Posterior vena cava (tissue), 2 donors: ENCODE measurements around the gene CLEC4M. TPM values are rescaled to one million over a fixed set of nuclear protein-coding genes. Genes with fewer than 3 reads are reported as not detected.

Experiments used
- DNase-seq: peaks from one replicate; pipeline ENCODE4 v3.0.0-alpha.2; 2020; ENCODE audit warnings: low spot score
- intact Hi-C, 2 donors: fragments of 100-400 bp; cut with DNase I; formaldehyde crosslinking; loops; one replicate each; pipeline versions ENCODE4 v1.14.1 to v1.14.2; 2022 to 2023
- long read RNA-seq, 2 donors: library from polyadenylated mRNA; unstranded; transcript quantifications; one replicate each; pipeline ENCODE4 v2.0.0, GENCODE V29; 2020 to 2021
- total RNA-seq, 2 donors: library from RNA; stranded (reverse); fragmentation: NEBNext Ultra II Directional; extraction: Animal tissue kit (Norgen Biotek cat#: 25700); gene quantifications; one replicate each; pipeline ENCODE4 v1.2.1, GENCODE V29; 2021
- donor health status: DM: yes; HTN: yes; CAD: no.
- donor health status: DM: yes; HTN: yes; CAD: no.

Gene CLEC4M, protein sequence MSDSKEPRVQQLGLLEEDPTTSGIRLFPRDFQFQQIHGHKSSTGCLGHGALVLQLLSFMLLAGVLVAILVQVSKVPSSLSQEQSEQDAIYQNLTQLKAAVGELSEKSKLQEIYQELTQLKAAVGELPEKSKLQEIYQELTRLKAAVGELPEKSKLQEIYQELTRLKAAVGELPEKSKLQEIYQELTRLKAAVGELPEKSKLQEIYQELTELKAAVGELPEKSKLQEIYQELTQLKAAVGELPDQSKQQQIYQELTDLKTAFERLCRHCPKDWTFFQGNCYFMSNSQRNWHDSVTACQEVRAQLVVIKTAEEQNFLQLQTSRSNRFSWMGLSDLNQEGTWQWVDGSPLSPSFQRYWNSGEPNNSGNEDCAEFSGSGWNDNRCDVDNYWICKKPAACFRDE
- total RNA-seq: under 1 TPM in 1 of 2 donors, not detected in 1; 0.38 TPM
- long read RNA-seq, donor 1: 0 reads
- long read RNA-seq, donor 2, partial matches to known transcripts: 0 of 1 reads
- long read RNA-seq, donor 2, other reads (novel, unspliced or antisense): 0 of 1 reads

DNA sequence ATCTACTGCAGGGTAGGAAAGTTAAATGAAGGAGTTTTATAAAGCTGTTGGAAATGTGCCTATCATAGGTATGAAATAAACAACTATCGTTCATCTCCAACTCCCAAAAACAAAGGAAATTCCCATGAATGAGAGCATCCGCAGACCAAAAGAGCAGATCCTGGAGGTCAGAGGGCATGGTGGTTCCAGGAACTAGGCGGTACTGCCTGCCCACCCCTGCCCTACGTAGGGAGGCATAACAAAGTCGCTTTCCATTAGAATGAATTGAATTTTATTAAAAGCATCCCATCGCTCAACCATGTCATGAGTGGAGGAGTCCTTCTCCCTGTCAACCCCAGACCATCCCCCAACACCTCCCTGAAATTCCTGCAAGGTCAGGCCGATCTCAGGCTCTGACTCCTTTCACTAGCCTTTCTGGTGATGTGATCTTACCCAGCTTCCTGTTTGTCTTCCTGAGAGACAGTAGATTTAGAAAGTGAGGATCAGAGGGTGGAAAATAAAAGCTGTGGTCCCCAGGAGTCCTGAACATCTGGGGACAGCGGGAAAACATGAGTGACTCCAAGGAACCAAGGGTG, at the start of gene CLEC4M:
TSS of gene CLEC4M (plus strand) at position 525 of the 575 bp plus-strand sequence. CDS start at position 549, 24 bp downstream.
- intact Hi-C loops: no loop called here
- DNase-seq: no peak

DNA sequence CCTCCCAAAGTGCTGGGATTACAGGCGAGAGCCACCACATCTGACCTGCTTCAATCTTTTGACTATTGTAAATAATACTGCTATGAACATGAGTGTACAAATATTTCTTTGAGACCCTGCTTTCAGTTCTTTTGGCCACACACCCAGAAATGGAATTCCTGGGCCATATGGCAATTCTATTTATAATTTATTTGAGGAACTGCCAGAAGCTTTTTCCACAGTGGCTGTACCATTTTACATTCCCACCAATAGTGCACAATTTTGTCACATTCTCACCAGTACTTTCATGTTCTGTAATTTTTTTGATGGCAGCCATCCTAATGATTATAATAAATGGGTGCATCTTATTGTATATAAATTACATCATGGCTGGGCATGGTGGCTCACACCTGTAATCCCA, 47.4 kb upstream of the CLEC4M start:
- no peak for DNase-seq
- intact Hi-C loops: no loop called here

DNA sequence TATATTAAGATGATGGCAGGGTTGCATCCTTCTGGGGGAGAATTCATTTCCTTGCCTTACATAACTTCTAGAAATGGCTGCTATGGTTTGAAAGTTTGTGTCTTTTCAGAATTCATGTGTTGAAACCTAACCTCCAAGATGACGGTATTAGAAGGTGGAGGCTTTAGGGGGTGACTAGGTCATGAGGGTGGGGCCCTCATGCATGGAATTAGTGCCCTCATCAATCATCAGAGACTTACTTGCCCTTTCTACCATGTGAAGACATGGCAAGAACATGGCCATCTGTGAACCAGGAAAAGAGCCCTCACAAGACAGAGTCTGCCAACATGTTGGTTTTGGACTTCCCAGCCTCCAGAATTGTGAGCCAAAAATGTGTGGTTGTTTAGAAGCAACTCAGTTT, 46.3 kb upstream of the CLEC4M start:
- intact Hi-C loops: no loop called here

DNA sequence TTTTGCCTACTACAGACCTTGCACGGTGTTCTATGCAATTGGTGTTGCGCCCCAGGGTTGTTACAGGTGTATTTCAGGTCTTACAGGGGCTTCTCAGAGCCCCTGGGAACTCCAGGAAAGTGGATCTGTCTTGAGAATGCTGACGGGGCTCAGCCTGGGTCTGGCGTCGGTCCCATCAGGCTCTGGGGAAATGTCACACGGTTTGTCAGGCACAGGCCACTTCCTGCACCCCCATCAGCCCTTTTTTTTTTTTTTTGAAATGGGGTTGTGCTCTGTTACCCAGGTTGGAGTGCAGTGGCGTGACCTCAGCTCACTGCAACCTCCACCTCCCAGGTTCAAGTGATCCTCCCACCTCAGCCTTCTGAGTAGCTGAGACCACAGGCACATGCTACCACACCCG, 44.4 kb upstream of the CLEC4M start:
- DNase-seq: no peak
- intact Hi-C loops: no loop called here

More for the DNA sequence above, 46.3 kb upstream of the CLEC4M start:
- no peak for DNase-seq

DNA sequence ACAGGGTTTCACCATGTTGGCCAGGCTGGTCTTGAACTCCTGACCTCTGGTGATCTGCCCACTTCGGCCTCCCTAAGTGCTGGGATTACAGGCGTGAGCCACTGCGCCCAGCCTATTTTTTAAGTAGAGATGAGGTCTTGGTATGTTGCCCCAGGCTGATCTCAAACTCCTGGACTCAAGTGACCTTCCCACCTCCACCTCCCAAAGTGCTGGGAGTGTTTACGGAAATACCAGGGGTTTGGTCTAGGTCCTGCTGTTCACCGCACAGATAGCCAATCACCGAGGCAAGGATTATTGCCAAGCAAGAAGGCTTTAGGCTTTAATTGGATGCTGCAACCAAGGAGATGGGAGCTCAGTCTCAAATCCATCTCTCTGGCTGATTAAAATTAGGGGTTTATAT, 42.7 kb upstream of the CLEC4M start:
- DNase-seq: no peak
- intact Hi-C loops: no loop called here

DNA sequence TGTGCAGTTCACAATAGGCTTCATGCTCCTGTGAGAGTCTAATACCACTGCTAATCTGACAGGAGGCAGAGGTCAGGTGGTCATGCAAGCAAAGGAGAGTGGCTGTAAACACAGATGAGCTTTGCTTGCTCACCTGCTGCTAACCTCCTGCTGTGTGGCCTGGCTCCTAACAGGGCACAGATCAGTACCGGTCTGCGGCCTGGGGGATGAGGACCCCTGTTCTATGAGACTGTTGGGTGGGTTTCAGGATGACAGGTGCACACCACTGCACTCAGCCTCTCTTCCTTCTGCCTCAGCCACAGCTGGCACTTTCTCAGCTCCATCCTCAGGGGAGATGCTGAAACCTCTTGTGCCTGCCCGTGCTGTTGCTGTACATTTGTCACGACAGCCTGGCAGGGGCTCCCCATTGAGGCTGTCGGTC, 40.8 kb upstream of the CLEC4M start:
- DNase-seq: no peak
- intact Hi-C loops: no loop called here

DNA sequence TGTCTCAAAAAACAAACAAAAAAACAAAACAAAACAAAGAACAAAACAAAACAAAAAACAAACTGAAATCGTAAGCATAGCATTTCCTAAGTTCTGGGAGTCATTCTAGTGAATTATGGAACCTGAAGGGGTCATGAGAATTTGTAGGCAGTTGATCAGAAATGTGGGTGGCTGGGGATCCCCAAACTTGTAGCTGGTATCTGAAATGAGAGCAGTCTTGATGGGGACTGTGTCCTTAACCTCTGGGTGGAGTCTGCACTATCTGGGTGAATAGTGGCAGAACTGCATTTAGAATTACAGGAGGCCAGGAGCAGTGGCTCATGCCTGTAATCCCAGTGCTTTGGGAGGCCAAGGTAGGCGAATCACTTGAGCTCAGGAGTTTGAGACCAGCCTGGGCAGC, 37.3 kb upstream of the CLEC4M start:
- intact Hi-C loops: no loop called here
- DNase-seq: no peak

DNA sequence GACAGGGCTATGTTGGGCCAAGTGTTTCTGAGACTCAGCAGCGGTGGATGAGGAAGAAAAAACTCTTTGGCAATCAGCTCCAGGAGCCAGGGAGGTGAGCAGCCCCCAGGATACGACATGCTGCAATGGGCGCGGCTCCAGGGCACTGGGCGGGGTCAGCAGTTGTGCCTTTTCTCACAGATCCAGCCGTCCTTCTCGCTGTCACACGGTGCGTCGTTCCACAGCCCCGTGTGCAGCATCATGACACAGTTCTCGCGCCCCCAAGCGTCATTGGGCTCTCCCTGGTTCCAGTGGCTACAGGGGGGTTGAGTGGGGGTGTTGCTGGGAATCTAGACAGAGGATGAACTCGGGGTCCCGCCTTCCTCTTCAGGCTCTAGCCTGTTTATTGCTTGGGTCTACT, 33.8 kb upstream of the CLEC4M start:
- intact Hi-C loops: no loop called here
- no peak for DNase-seq

DNA sequence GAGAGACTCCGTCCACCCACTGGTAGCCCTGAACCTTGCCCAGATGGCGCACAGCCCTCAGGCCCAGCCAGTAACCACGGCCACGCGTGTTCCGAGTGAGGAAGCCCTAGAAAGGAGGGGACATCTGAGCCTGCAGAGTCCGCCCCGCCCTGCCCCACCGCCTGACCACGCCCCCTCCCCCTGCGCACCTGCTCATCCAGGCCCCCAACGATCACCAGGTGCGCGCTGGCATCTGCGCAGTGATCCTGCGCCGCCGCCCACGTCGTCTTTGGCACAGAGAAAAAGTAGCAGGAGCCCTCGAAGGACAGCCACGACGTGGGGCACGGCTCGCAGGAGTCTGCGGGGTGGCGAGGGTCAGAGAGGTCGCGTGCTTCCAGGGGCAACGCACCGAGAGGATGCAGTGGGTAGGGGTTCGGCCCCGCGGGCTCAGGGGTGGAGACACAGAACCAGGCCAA, 33.2 kb upstream of the CLEC4M start:
- intact Hi-C loops: no loop called here
- DNase-seq: no peak

DNA sequence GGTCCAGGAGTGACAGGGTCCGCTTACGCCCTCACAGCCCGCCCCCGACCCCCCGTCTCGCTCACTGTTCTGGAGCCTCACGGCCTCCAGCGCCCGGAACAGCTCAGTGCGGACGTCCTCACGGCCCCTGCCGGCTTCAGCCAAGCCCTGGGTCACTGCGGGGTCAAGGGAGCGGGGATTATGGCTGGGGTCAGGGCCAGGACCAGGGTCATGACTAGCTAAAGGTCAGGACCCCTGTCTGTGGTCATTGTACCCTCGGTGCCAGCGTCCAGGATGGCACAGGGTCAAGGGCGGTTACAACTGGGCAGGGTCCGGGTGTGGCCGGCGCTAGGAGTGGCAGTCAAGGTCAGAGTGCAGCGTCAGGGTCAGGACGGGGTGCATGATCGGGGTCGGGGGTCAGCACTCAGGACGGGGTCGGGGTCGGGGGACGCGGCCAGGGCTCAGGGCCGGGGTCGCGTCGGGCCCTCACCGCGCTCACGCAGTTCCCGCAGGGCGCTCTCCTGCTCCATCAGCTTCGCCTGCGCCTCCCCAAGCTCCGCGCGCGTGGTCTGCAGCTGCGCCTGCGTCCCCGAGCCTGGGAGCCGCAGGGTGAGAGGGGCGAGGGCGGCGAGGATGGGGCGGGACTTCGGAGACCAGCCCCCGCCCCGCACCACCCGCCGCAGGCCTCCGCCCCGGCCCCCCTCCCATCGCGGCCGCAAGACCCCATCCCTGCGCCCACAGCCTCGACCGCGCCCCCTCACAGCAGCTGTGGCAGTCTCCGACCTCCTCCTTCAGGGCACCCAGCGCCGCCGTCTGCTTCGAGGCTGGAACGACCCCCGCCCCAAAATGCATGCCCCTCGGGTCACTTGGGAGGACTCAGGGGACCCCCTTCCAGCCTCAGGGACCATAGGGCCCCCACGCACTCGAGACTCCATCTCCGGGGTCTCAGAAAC, 32.5 kb upstream of the CLEC4M start:
- DNase-seq: no peak
- intact Hi-C loops: no loop called here

DNA sequence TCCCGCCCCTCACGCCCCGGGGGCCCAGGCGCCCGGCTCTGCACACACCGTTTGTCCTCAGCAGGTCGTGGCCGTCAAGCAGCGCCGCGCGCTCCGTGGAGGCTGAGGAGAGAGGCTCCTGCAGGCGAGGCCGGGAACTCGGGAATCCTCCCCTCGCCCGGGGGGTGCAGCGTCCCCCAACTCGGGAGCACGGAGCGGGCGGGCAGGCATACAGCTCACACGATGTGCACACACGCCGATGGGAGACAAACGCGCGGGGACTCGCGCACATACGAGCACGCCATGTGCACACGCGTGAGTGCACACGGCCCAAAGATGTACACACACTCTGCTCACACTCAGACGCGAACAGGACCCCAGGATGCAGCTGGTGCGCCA, 31.8 kb upstream of the CLEC4M start:
- intact Hi-C loops: no loop called here
- DNase-seq: no peak

DNA sequence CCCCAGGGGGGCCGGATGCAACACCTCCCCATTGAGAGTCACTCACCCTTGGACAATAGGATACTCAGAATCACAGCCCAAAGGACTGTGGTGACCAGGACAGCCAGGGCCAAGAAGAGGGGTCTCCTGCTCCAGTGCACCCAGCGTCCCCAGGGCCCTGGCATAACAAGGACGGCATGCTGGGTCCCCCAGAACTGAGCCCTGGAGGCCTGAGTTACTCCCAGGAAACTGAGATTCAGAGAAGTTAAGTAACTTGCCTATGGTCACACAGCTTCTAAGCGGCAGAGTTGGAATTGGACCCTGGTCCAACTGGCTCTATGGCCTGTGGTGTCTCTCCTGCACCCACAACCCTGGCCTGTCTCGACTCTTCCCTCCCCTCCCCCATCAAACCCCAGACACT, 31.4 kb upstream of the CLEC4M start:
- no peak for DNase-seq
- intact Hi-C loops: no loop called here

DNA sequence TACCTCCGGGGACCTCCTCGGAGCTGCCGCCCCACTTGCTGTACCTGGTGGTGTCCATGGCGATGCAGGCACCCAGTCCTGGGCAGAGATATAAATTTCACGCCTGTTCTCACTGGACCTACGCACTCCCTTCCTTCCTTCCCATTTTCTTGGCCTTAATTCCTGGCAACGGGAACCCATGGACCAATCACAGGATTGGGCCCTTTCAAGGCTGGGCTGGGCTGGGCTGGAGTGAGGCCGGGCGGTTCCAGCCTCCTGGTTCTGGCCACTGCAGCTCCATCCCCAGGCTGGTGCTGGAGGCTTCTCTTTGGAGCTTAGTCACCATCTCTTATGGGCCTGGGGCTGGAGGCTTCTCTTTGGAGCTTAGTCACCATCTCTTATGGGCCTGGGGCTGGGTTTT, 31.0 kb upstream of the CLEC4M start, which contains the start of gene CLEC4G:
TSS of gene CLEC4G (minus strand) at position 66 of the 400 bp plus-strand sequence. CDS start at position 58, 8 bp downstream.
- DNase-seq: no peak
- intact Hi-C loops: no loop called here

DNA sequence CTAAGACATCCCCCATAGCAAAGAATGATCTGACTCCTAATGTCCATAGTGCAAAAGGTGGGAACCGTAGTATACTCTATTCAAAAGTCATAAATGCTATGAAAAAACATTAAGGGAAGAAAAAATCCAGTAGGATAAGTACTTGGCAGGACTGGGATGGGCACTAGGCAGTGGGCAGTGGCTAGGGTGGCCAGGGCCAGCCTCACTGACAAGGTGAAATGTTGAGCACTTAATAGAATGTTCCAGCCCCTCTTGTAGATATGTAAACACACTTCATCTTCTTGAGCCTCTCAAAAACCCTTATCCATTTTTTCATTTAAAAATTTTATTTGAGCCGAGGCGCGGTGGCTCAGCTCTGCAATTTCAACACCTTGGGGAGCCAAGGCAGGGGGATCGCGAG, 29.7 kb upstream of the CLEC4M start:
- intact Hi-C loops: no loop called here
- DNase-seq: no peak

DNA sequence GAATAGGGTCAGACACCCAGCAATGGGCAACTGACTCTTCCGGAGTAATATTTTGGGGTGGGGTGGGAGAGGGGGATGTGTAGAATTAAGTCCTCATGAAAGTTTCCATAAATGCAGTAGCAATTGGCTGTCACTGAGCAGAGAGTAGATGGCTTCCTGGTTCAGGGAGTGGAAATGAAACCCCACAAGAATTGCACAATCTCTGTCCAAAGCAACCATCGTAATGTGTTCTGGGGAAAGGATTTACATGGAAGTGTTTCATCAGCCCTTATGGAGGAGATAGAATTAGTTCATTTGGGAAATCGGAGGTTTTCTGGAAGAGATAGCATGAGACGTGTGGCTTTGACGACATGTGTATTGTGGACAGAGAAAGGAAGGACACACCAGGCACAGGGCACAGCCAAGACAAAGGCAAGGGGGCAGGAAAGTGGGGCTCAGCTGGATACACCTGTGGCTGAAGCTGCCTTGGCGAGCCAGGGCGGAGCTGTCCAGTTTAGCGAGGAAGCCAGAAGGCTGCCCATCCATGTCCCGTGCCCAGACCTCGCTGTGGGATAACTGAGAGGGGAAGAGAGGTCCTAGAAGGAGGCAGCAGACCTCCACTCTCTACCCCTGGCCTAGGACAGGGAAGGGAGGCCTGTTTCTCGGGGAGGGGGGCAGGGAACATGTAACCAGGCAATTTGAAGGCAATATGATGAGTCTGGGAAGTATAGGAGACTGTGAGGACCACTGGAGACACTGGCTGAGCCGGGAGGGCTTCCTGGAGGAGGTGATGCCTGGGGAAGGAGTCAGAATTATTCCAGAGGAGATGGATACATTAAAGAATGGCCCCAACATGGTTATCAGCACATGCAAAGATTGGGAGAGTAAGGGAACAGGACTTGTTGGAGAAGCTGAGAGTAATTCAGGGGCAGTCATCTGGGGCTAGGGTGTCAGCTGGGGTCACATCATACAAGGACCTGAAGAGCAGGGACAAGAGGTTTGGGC, 28.5 kb upstream of the CLEC4M start:
- peak; percentile 31 for DNase-seq
- intact Hi-C loops: no loop called here

DNA sequence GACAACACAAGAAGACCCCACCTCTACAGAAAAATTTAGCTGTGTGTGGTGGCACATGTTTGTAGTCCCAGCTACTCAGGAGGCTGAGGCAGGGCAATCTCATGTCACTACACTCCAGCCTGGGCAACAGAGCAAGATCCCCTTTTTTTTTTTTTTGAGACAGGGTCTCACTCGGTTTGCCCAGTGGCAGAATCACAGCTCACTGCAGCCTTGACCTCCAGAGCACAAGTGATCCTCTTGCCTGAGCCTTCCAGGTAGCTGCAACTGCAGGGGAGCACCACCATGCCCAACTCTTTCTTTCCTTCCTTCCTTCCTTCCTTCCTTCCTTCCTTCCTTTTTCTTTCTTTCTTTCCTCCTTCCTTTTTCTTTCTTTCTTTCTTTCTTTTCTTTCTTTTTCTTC, 26.9 kb upstream of the CLEC4M start:
- peak; percentile 12 for DNase-seq
- intact Hi-C loops: no loop called here

DNA sequence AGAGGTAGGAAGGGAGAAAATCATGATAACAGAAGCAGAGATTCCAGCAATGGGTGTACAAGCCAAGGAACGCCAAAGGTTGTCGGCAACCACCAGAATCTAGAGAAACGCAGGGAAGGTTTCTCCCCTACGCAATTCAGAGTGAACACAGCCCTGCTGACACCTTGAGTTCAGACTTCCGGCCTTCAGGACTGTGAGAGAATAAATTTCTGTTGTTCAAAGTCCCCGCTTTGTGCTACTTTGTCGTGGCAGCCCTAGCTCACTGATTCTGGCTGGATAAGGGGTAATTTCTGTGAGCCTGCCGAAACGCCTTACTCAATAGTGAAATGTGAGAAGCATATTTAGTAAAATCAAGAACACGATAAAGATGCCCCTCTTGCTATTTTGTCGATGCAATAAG, 25.8 kb upstream of the CLEC4M start:
- intact Hi-C loops: no loop called here
- DNase-seq: peak; percentile 32

DNA sequence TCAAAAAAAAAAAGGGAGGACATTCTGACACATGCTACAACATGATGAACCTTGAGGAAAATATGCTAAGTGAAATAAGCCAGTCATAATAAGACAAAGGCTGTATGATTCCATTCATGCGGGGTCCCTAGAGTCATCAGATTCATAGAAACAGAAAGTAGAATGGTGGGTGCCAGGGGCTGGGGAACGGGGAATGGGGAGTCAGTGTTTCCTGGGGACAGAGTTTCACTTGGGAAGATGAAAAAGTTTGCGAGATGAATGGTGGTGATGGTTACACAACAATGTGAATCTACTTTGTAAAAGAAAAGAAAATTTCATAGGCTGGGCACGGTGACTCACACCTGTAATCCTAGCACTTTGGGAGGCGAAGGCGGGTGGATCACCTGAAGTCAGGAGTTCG, 25.0 kb upstream of the CLEC4M start:
- intact Hi-C loops: no loop called here
- DNase-seq: no peak
